ENCODE measurements around the gene TCF7L1. TPM values are rescaled to one million over a fixed set of nuclear protein-coding genes. Genes with fewer than 3 reads are reported as not detected.

TCF7L1 gene
- total and polyA plus RNA-seq, 2 experiments from 2014 or later, result 0.65 to 1.8 TPM

DNA sequence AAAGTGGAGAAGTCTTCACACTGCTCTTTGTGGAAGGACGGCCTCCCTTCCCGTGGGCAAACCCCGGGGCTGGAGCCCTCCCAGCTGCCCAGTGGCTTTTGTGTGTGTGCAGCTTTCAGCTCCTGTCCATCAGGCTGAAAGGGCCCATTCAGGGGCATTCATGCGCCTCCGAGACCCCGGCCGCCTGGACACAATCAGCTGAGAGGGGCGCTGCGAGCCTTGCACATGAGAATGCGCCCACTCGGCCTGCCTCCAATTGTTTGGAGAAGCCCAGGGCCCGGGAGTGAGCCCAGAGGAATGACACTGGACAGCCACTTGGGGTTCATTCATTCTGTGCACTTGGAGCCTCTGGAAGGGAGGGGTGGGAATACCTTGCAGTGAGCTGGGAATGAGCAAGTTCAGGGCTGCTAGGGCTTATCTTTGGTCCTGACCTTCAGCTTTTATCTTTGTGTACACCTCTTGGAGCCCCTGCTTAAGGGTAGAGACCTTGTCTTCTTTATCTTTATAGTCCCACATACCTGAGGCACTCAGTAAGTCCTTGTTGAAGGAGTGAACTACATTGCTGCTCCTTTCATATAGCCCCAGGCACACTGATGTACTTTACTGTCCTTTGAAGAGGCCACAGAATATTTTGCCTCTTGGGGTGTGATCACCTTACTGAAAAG is 56.5 kb downstream of the TCF7L1 start:
- Histone ChIP-seq H3K9ac (no peak overlapping the region), H3K4me3 (no peak overlapping the region), H3K4me1 (ENCODE audit: insufficient read depth) (peaks cover 14% of the 10 kb centered on the region), H3K36me3 (ENCODE audit: low read depth) (no peaks in the 10 kb centered on the region), H3K27ac (no peak overlapping the region), H3K4me2 (ENCODE audit: unreplicated experiment) (no peak overlapping the region), H3K79me2 (ENCODE audit: insufficient read depth) (no peaks in the 10 kb centered on the region), H3F3A (ENCODE audit: insufficient read depth) (0 out of 2 replicates have a peak, but pooled peaks cover 9% of the 10 kb centered on the region), H3K9me2 (ENCODE audit: insufficient read depth) (no peaks in the 10 kb centered on the region), H2AFZ (no peak overlapping the region), H3K27me3 (replicated peaks; ENCODE audit: insufficient read depth) (no peaks in the 10 kb centered on the region), H4K20me1 (ENCODE audit: insufficient read depth) (no peaks in the 10 kb centered on the region), H3K9me3 (ENCODE audit: low read depth) (no peaks in the 10 kb centered on the region)
- DNase-seq, result no peak
- in situ Hi-C loops (cut with MboI), result no loop called here
- 85 to 94% methylated on average over 8 to 12 of the region's 12 CpGs for WGBS, 2 experiments (ENCODE audit: low coverage in 1 of 2, low lambda C conversion rate in 2 of 2, missing lambda C conversion rate in 2 of 2)
- TF ChIP-seq EZH2 (IDR thresholded peaks at IDR 0.05; ENCODE audit: insufficient read depth, poor library complexity, severe bottlenecking), result no peak
- TF ChIP-seq EZH2phosphoT487 (IDR thresholded peaks at IDR 0.05; ENCODE audit: insufficient read depth, low read depth), result no peak

DNA sequence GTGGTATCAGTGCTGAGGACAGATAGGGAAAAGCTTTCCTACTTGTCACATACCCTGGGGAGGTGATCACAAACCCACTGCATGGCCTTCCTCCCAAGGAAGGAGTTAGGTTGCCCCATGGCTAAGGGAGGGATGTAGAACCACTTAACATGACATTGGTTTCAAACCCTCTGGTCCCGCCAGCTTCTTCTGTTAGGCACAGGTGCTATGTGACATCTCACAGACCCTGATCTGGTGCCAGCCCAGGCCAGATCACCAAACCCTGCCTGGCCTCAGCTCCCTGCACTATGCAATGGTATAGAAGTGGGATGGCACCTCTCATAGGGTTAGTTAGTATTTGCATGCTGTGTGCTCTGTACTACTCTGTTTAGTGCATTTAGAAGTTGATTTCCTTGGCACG is 58.0 kb downstream of the TCF7L1 start:
- no peak for TF ChIP-seq EZH2phosphoT487 (IDR thresholded peaks at IDR 0.05; ENCODE audit: insufficient read depth, low read depth)
- TF ChIP-seq EZH2 (IDR thresholded peaks at IDR 0.05; ENCODE audit: insufficient read depth, poor library complexity, severe bottlenecking), result no peak
- H3K4me3 ChIP-seq, result no peak overlapping the region
- no peaks in the 10 kb centered on the region for H3K9me2 ChIP-seq (ENCODE audit: insufficient read depth)
- 0 out of 2 replicates have a peak, but pooled peaks cover 9% of the 10 kb centered on the region for H3F3A ChIP-seq (ENCODE audit: insufficient read depth)
- in situ Hi-C loops (cut with MboI), result no loop called here
- no peaks in the 10 kb centered on the region for H3K36me3 ChIP-seq (ENCODE audit: low read depth)
- WGBS, 2 experiments (ENCODE audit: low coverage in 1 of 2, low lambda C conversion rate in 2 of 2, missing lambda C conversion rate in 2 of 2), result 74 to 76% methylated on average over 2 of the region's 2 CpGs
- H3K4me2 ChIP-seq (ENCODE audit: unreplicated experiment), result no peak overlapping the region
- H3K4me1 ChIP-seq (ENCODE audit: insufficient read depth), result peaks cover 14% of the 10 kb centered on the region
- H4K20me1 ChIP-seq (ENCODE audit: insufficient read depth), result no peaks in the 10 kb centered on the region
- no peaks in the 10 kb centered on the region for H3K79me2 ChIP-seq (ENCODE audit: insufficient read depth)
- no peak overlapping the region for H2AFZ ChIP-seq
- no peak for DNase-seq
- H3K9me3 ChIP-seq (ENCODE audit: low read depth), result no peaks in the 10 kb centered on the region
- no peak overlapping the region for H3K27ac ChIP-seq
- H3K27me3 ChIP-seq (replicated peaks; ENCODE audit: insufficient read depth), result no peaks in the 10 kb centered on the region
- no peak overlapping the region for H3K9ac ChIP-seq

DNA sequence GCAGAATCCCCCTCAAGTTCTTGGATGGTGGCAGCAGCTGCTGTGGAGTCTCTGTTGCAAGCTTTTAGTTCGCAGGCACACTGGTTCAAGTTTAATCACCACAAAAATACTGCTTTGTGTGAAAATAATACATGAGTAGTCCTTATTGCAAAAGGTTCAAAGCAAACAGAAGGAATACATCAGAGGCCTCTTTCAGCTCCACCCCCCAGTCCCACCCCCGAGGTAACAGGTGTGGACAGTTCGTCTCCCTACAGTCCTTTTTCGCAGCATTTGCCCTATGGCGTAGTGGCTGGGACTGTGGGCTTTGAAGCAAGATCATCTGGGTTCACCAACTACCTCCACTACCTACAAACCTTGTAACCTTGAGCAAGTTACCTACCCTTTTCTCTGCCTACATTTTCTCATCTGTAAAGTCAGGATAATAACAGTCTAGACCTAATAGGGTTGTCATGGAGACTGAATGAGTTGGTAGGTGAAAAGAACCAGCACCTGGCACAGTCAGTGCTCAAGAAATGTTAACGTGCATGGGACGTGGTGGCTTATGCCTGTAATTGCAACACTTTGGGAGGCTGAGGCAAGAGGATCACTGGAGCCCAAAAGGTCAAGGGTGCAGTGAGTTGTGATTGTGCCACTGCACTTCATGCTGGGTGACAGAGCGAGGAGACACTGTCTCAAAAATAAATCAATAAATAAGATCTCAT is 61.7 kb downstream of the TCF7L1 start:
- Histone ChIP-seq H3K4me2 (ENCODE audit: unreplicated experiment) (no peak overlapping the region), H3K79me2 (ENCODE audit: insufficient read depth) (no peaks in the 10 kb centered on the region), H3K27me3 (replicated peaks; ENCODE audit: insufficient read depth) (no peaks in the 10 kb centered on the region), H2AFZ (no peak overlapping the region), H3K4me1 (ENCODE audit: insufficient read depth) (no peaks in the 10 kb centered on the region), H3K9me3 (ENCODE audit: low read depth) (no peaks in the 10 kb centered on the region), H3K36me3 (ENCODE audit: low read depth) (no peaks in the 10 kb centered on the region), H3K9ac (no peak overlapping the region), H3K9me2 (ENCODE audit: insufficient read depth) (no peaks in the 10 kb centered on the region), H3K4me3 (no peak overlapping the region), H3F3A (ENCODE audit: insufficient read depth) (no peaks in the 10 kb centered on the region; the same call in none of the 2 replicates), H3K27ac (no peak overlapping the region), H4K20me1 (ENCODE audit: insufficient read depth) (no peaks in the 10 kb centered on the region)
- in situ Hi-C loops (cut with MboI), result no loop called here
- no peak for DNase-seq
- 89 to 92% methylated on average over 8 of the region's 8 CpGs for WGBS, 2 experiments (ENCODE audit: low coverage in 1 of 2, low lambda C conversion rate in 2 of 2, missing lambda C conversion rate in 2 of 2)
- TF ChIP-seq EZH2 (IDR thresholded peaks at IDR 0.05; ENCODE audit: insufficient read depth, poor library complexity, severe bottlenecking), result no peak
- no peak for TF ChIP-seq EZH2phosphoT487 (IDR thresholded peaks at IDR 0.05; ENCODE audit: insufficient read depth, low read depth)

DNA sequence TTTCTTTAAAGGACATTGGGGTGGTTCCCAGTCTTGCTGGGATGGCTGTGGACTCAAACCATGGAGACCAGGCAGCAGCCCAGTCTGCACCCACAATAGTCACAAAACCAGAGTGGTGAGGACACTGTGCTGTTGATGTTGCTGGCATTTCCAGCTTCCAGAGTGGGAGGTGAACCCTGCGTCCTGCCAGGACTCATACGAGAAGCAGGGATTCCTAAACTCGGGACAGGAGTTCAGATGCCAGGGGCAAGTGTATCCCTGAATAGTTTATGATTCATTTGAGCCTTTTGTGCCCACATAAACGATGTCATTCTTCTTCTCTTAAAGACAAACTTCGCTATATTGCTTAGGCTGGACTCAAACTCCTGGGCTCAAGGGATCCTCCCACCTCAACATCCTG is 62.8 kb downstream of the TCF7L1 start:
- 56 to 61% methylated on average over 5 of the region's 5 CpGs for WGBS, 2 experiments (ENCODE audit: low coverage in 1 of 2, low lambda C conversion rate in 2 of 2, missing lambda C conversion rate in 2 of 2)
- no peaks in the 10 kb centered on the region for H3K27me3 ChIP-seq (replicated peaks; ENCODE audit: insufficient read depth)
- H3F3A ChIP-seq (ENCODE audit: insufficient read depth), result no peaks in the 10 kb centered on the region; the same call in none of the 2 replicates
- in situ Hi-C loops (cut with MboI), result no loop called here
- no peak for DNase-seq
- H3K36me3 ChIP-seq (ENCODE audit: low read depth), result no peaks in the 10 kb centered on the region
- H3K4me3 ChIP-seq, result no peak overlapping the region
- no peaks in the 10 kb centered on the region for H4K20me1 ChIP-seq (ENCODE audit: insufficient read depth)
- no peak overlapping the region for H2AFZ ChIP-seq
- no peaks in the 10 kb centered on the region for H3K9me2 ChIP-seq (ENCODE audit: insufficient read depth)
- H3K27ac ChIP-seq, result no peak overlapping the region
- H3K9me3 ChIP-seq (ENCODE audit: low read depth), result no peaks in the 10 kb centered on the region
- H3K79me2 ChIP-seq (ENCODE audit: insufficient read depth), result no peaks in the 10 kb centered on the region
- H3K9ac ChIP-seq, result no peak overlapping the region
- no peaks in the 10 kb centered on the region for H3K4me1 ChIP-seq (ENCODE audit: insufficient read depth)
- TF ChIP-seq EZH2 (IDR thresholded peaks at IDR 0.05; ENCODE audit: insufficient read depth, poor library complexity, severe bottlenecking) (no peak), EZH2phosphoT487 (IDR thresholded peaks at IDR 0.05; ENCODE audit: insufficient read depth, low read depth) (no peak)
- H3K4me2 ChIP-seq (ENCODE audit: unreplicated experiment), result no peak overlapping the region

Data from GM23248 (cell line).